ENCODE results near the gene DAPK2.
A peak's percentile ranks its signal among the peaks of the same experiment; 100 is the strongest.

DAPK2 gene

DNA sequence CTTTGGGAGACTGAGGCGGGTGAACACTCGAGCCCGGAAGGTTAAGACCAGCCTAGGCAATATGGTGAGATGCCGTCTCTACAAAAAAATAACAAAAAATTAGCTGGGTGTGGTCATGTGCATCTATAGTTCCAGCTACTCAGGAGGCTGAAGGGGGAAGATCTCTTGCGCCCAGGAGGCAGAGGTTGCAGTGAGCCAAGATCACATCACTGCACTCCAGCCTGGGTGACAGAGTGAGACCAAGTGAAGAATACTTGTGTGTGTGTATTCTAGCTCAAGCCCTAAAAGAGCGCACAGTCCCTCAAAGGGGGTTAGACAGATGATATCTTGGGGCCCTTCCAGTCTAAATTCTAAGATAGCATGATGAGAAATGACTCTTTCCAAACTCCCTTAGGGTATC is 23.7 kb downstream of the DAPK2 start:
- DNase-seq: no peak

DNA sequence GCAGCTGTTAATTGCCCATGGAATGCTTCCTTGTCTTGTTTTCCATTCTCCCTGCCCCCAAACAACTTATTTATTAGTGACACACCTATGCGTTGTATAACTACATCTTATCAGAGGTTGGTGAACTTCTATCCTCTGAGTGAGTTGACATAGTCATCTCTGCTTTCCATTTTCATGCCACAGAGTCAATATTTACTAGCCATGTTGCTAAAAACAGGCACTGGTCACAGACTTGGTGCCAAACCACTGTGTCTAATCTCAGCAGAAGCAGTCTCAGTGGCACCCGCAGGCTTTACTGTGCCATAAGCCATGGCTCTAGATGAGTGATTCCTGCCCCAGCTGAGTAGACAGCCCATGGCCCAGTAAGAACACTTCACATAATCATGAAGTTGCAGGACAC is 26.5 kb downstream of the DAPK2 start:
- no peak for DNase-seq

GRCh38 chr15:64017591-64018163 is 28.6 kb downstream of the DAPK2 start:
- DNase-seq: no peak

GRCh38 chr15:64017082-64017588 is 29.1 kb downstream of the DAPK2 start:
- DNase-seq: no peak

- no peak for DNase-seq
Observed at GRCh38 chr15:64016257-64016656, 30.0 kb downstream of the DAPK2 start.

GRCh38 chr15:64014995-64015394 is 31.3 kb downstream of the DAPK2 start:
- no peak for DNase-seq

DNA sequence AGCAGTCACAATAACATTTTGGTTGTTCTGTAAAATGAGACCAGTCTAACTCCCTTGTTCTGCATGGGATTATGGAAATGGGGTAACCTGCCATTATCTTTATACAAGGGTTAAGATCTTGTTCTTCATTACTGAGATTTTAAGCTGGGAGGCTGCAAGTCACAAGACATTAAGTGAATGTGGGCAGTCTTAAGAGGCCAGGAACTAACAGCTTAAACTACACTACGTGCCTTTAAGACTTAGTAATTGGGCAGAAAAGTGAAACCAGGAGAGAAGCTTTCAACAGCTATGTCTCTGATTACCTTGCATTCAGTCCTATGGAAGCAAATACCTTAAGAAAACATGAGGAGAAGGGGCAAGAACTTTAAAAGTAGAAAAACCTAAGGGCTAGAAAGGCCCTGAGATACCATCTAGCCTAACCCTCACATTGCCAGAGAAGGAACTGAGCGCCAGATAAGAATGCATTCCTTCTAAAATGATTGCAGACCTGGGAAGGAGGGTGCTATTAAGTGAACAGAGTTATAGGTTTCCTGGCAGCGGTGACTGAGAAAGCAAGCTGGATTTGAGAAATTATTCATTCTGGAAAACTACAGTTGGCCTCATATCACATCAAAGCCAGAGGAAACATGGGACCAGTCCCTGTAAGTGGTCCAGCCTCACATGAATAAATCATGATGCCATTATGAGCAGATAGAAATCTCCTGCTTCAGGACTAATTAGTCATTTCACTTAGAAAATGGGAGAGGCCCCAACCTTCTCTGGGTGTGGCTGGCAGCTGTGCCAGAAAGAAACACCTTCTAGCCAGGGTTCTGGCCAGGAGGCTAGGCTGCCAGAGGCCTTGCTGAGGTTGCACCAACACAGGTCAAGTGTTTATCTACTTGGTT is 32.9 kb downstream of the DAPK2 start:
- DNase-seq: no peak

DNA sequence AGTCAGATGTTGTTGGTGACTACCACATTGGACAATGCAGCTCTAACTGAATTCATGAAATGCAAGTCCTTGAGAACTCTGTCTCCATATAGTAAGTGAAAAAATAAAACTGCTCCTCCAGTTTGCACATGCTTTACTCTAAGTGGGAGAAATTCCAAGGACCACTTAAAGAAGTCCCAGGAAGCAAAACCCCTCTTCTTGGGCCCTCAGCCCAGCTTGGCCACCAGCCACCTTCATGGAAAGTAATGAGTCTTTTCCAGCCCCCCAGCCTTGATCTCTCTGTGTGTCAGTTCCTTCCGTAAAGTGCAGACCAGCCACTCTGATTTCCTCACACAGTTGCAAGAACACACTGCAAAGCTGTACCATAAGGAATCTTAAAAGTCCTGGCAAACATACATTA is 34.5 kb downstream of the DAPK2 start:
- no peak for DNase-seq

DNA sequence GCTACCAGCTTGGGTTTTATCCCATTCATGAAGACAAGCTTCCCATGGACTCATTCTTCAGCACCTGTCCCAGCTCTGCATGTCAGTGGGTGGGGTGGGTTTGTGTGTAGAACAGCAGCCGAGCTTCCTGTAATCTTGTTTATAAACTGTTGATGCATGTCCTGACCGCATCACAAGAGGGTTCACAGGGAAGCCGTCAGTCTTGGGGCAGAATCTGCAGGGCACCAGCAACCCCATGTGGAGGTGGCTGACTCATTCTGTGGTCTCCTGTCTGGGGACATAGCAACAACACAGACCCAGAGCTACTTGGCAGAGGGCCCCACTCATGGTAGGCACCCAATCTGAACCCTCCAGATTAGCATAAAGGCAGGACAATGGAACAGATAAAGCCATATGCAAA is 35.6 kb downstream of the DAPK2 start:
- DNase-seq: peak; percentile 45

GRCh38 chr15:64009798-64010261 is 36.5 kb downstream of the DAPK2 start:
- no peak for DNase-seq

DNA sequence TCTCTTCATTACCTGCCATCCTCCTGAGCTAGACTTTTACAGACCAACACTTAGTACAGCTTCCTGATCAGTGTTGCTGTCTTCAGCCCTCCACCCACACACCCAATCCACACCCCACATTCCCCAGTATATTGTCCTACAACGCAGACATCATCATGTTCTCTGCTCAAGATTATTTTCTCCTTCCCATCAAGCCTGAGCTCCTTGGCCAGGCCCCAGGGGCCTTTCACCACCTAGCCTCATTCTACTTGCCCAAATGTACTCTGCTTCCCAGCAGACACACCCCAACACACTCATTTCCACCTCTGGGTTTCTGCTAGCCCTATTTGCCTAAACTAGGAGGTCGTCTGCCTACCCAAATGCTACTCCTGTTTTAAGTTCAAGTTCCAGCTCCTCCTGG is 37.0 kb downstream of the DAPK2 start:
- no peak for DNase-seq

DNA sequence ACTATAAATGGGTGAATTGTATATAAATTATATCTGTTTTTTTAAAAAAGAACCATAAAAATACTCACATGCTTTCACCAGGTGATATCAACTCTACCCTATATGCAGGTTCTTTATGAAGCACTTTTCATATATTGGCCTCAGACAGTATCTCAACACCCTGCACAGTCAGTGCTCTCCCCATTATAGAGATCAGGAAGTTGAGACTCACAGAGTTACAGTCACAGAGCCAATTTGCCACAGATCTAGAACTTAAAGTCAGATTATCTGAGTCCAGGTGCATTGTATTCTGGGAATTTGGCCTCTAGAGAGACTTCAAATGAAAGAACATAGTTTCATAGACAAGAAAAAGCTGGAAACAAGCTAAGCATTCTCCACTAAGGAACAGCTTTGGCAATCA is 38.1 kb downstream of the DAPK2 start:
- DNase-seq: no peak

DNA sequence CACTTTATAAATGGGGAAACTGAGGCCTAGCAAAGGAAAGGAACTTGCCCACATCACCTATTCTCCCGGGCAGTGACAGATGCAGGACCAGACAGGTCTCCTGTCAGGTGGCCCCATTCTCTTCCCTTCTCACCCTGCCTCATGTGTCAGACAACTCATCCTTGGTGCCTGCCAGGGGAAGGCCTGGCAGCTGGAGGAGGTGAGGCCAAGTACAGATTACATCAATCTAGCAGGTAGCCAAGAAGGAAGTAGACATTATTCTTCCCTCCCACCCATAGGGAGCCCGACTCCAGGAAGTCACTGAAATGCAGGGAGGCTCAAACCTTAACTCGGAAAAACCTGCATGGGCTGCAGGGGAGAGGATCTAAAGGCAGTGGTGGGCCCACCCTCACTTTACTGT is 39.6 kb downstream of the DAPK2 start:
- no peak for DNase-seq

DNA sequence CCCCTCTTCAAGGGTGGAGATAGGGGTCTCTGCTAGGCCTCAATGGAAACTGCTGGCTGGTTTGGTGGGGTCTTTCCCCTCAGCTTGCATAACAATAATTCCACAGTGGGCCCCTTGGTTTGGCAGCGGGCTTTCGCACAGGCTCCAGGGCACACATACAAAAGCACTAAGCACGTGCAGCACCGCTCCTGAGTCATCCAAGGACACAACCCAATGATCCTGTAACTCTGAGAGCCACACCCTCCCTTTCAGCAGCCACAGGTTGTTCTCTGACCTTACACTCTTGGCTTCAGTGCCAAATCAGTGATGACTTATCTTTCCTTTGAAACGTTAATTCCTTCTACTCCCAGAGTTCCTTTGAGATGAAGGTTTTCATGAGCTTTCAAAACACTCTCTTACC is 41.7 kb downstream of the DAPK2 start:
- no peak for DNase-seq

DNA sequence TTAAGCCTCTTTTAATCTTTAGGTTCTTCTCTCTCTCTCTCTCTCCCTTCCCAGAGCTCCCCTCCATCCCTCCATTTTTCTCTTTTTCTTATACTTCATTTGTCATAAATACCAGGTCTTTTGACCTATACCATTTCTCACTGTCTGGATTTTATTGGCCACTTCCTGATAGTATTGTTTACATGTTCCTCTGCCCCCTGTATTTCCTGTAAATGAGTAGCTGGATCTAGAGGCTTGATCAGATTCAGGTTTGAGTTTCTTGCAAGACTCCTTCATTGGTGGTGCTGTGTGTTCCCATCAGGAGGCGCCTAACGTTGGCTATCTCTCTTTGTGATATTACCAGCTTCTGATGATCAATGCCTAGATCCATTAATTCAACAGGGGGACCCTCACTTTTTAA is 42.2 kb downstream of the DAPK2 start:
- DNase-seq: no peak

GRCh38 chr15:64003182-64003581 is 43.1 kb downstream of the DAPK2 start:
- DNase-seq: no peak

- DNase-seq: peak; percentile 30
Observed at GRCh38 chr15:64001148-64001547, 45.1 kb downstream of the DAPK2 start.

DNA sequence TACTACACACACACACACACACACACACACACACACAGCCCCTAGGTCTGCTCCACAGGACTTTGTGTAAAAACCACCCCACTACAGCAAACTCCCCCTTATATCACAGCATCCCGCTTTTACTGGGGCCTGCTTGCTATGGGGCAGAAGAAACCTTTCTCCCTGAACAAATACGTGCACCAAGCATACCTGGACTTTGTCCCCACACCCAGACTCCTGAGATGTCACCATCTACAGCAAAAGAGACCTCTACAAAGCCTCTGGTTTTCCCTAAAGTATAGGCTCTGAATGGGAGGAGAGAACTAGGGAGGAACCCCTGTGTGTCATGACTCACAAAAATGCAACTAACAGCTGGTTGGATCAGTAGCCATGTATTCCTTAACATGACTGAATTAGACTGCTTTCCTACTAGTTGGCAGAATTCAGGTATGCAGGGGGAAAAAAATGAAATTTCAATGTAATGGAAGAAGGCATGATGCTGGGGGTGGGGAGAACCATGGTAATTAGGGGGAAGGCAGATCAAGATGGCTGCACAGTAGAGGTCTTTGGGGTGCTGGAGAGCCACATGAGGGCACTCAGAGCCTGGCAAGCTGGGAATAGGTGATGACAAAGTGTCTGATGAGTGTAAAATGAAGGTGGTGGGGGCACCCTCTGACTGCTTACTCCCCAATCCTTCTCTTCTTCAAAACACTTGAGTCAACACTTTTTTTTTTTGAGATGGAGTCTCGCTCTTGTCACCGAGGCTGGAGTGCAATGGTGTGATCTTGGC is 45.9 kb downstream of the DAPK2 start:
- DNase-seq: no peak

DNA sequence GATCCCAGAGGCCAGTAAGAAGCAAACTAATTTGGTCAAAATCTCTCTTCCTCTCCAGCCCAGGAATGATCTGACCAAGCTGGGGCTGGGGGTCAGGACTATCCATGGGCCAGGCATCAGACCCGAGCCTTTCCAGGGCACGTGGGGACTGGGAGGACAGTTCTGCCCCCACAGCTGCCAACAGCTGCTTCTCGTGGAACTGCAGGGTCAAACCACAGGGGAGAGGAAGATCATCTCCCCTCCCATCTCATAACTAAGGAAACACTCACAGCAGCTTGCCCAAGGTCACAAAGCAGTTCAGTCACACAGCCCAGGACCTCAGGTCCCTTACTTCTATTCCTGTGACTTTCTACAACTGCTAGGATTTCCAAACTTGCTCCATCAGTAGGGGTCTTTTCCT is 47.1 kb downstream of the DAPK2 start:
- DNase-seq: no peak

DNA sequence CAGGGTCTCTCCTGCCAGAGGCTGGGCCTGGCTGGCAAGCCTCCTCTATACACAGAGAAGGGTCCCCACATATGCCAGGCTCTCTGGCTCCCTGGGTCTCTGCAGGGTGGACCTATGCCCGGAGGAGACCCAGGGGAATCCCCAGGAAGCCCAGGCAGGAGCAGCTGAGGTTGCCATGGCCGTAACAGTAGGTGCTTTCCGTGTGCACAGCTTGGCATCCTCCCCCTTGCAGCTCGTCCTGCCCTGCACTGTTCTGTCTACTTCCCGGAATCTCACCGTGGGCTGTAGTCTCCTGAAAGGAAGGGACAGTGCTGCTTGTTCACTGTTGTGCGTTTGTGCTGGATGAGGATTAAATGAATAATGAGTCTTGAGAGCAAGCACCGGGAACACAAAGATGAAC is 47.8 kb downstream of the DAPK2 start:
- DNase-seq: no peak

GRCh38 chr15:63997715-63998442 is 48.4 kb downstream of the DAPK2 start:
- DNase-seq: no peak

- no peak for DNase-seq
Observed at GRCh38 chr15:63996794-63997357, 49.4 kb downstream of the DAPK2 start.

DNA sequence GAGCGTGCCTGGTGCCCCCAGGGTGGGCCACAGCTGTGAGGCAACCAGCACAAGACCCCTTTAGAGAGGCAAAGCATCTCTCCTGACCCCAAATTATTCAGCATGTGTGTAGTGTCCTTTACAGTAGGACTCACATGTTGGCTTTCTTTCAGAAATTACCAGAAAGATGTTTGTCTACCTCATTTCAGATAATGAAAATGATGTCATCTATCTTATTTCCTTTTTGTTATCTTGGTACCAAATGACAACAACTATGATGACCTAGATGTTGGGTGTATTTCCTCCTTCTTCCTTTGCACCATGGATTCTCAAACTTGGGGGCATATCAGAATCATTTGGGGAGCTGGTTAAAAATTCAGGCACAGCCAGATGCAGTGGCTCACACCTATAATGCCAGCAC is 50.5 kb downstream of the DAPK2 start:
- DNase-seq: no peak

Measured in KG1 (cell line).